22Rv1 (cell line): Measurements from ENCODE around the gene CLEC16A.

Source experiments
- ZFX ChIP-seq: fragments of 450-650 bp; IDR thresholded peaks from 2 replicates; pipeline ENCODE4 v1.6.1; 2017; ENCODE audit warnings: antibody characterized with exemption, borderline replicate concordance
- TF ChIP-seq, protein P1 (sequence below): fragments of 450-650 bp; IDR thresholded peaks from 2 replicates; pipeline ENCODE4 v1.5.1; 2017; ENCODE audit warnings: mild to moderate bottlenecking

DNA sequence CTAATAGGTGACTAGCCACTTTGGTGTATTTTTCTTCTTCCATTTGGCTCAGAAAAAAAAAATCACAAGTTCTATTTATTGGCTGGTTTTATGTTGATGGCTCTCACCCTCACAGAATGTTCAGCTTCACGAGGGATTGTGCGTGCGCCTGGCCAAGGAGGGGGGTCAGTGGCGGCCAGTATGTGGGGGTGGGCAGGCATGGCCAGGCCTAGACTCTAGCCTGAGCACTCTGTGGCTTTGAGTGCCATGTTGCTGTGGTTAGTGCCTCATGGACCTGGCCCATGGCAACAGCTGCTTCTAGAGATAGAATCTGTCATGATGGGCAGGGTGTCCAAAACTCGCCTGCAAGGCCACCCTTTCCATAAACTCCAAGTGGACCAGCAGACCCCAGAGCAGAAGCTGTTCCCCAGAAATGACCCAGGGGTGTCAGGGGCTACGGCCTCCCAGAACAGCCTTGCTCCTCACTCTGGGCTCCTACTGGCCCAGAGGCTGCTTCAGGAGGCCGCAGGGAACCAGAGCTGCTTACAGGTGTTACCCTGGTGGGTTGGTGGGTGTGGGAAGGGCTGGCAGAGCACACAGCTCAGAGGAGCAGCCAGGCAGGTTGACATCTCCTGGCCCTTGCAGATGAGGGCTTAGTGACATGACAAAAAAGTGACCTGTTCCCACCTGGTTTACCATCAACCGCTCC is 186.8 kb downstream of the CLEC16A start:
- TF ChIP-seq, protein P1, sequence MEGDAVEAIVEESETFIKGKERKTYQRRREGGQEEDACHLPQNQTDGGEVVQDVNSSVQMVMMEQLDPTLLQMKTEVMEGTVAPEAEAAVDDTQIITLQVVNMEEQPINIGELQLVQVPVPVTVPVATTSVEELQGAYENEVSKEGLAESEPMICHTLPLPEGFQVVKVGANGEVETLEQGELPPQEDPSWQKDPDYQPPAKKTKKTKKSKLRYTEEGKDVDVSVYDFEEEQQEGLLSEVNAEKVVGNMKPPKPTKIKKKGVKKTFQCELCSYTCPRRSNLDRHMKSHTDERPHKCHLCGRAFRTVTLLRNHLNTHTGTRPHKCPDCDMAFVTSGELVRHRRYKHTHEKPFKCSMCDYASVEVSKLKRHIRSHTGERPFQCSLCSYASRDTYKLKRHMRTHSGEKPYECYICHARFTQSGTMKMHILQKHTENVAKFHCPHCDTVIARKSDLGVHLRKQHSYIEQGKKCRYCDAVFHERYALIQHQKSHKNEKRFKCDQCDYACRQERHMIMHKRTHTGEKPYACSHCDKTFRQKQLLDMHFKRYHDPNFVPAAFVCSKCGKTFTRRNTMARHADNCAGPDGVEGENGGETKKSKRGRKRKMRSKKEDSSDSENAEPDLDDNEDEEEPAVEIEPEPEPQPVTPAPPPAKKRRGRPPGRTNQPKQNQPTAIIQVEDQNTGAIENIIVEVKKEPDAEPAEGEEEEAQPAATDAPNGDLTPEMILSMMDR, result no peak
- TF ChIP-seq ZFX, result no peak
